T-cell (primary cell): ENCODE results near the gene AP1G2. TPM values are rescaled to one million over a fixed set of nuclear protein-coding genes. Genes with fewer than 3 reads are reported as not detected.
"Not testable (repeated sequence)": the region's sequence is repeated elsewhere in the genome, so short reads cannot be mapped to it uniquely, and the experiment has no call there.

Experiments
- ATAC-seq, 4 experiments: fragments of 200-7000 bp in 3 of 4; fragments of 150-1000 bp in 1 of 4; cut with Tn5 transposase; replicated peaks in 1 of 4; 1 replicate in 3 of 4; 2 replicates in 1 of 4; pipeline ENCODE4 v1.10.0; 2021; ENCODE audit warnings: moderate library complexity in 3 of 4, mild to moderate bottlenecking in 2 of 4, moderate number of reproducible peaks in 1 of 4
- CTCF ChIA-PET, 2 donors: fragments of 300-600 bp; sonication (Branson Sonifier 250); formaldehyde crosslinking; loops; one replicate each; lab custom pipeline; 2022; ENCODE audit warnings: antibody characterized with exemption in 2 of 2; lab: Charles Lee
- POLR2A ChIA-PET, 2 donors: fragments of 300-600 bp; sonication (Branson Sonifier 250); formaldehyde crosslinking; loops; one replicate each; lab custom pipeline; 2022; ENCODE audit warnings: antibody characterized with exemption in 2 of 2; lab: Charles Lee
- DNase-seq, 35 experiments: peaks; one replicate each; pipeline versions ENCODE4 v3.0.0 to v3.0.0-alpha.2; 2013 to 2023
- H3K27ac ChIP-seq: one replicate; pipeline ENCODE4 v1.5.1; 2013; ENCODE audit warnings: low read length
- H3K27me3 ChIP-seq, 2 experiments: replicated peaks in 1 of 2; 1 replicate in 1 of 2; 2 replicates in 1 of 2; pipeline versions ENCODE4 v1.6.1 to v1.7.0; 2013; ENCODE audit warnings: low read length in 1 of 2, mixed read lengths in 1 of 2; ENCODE audit not compliant: control insufficient read depth in 2 of 2, insufficient read depth in 2 of 2; ENCODE audit errors: extremely low read depth in 1 of 2
- H3K36me3 ChIP-seq, 2 donors: 1 replicate in 1 of 2; 2 replicates in 1 of 2; pipeline versions ENCODE4 v1.6.1 to v1.7.0; 2013; ENCODE audit warnings: low read length in 1 of 2; ENCODE audit not compliant: control insufficient read depth in 2 of 2, insufficient read depth in 1 of 2; ENCODE audit errors: extremely low read depth in 1 of 2
- H3K4me1 ChIP-seq, 2 experiments: 1 replicate in 1 of 2; 2 replicates in 1 of 2; pipeline versions ENCODE4 v1.6.1 to v1.7.0; 2013; ENCODE audit warnings: low read length in 2 of 2, mixed read lengths in 1 of 2; ENCODE audit not compliant: insufficient read depth in 2 of 2, control insufficient read depth in 1 of 2; ENCODE audit errors: extremely low read depth in 1 of 2
- H3K4me3 ChIP-seq, 2 donors: 1 replicate in 1 of 2; 2 replicates in 1 of 2; pipeline versions ENCODE4 v1.5.1 to v1.7.0; 2013; ENCODE audit warnings: mild to moderate bottlenecking in 2 of 2, low read length in 1 of 2, moderate library complexity in 1 of 2; ENCODE audit not compliant: control insufficient read depth in 1 of 2; ENCODE audit errors: extremely low read depth in 1 of 2
- H3K9me3 ChIP-seq: 2 replicates; pipeline ENCODE4 v1.7.0; 2013
- H3K27ac Mint-ChIP-seq, 2 donors: one replicate each; pipeline ENCODE4 v1.8.0; 2020 to 2021; ENCODE audit warnings: mild to moderate bottlenecking in 2 of 2, mixed read lengths in 2 of 2
- H3K27me3 Mint-ChIP-seq, 2 donors: one replicate each; pipeline ENCODE4 v1.8.0; 2021 to 2022; ENCODE audit warnings: mixed read lengths in 2 of 2
- H3K36me3 Mint-ChIP-seq: one replicate; pipeline ENCODE4 v1.8.0; 2021; ENCODE audit warnings: mixed read lengths
- H3K4me1 Mint-ChIP-seq, 3 donors: one replicate each; pipeline ENCODE4 v1.8.0; 2020 to 2022; ENCODE audit warnings: mixed read lengths in 3 of 3, mild to moderate bottlenecking in 1 of 3
- H3K4me3 Mint-ChIP-seq, 3 donors: one replicate each; pipeline ENCODE4 v1.8.0; 2020 to 2022; ENCODE audit warnings: mild to moderate bottlenecking in 3 of 3, mixed read lengths in 3 of 3, moderate library complexity in 3 of 3
- H3K9me3 Mint-ChIP-seq, 3 donors: one replicate each; pipeline ENCODE4 v1.8.0; 2020 to 2022; ENCODE audit warnings: mixed read lengths in 3 of 3
- WGBS: methylation state at CpG from one replicate; pipeline ENCODE4 v1.1.5; 2013; ENCODE audit warnings: missing lambda C conversion rate; ENCODE audit not compliant: insufficient coverage; 5-methylcytosine and 5-hydroxymethylcytosine counted together
- total RNA-seq, 35 experiments: library from RNA in 6 of 35; stranded (reverse) in 6 of 35; fragments of 120-200 nt in 1 of 35; gene quantifications; one replicate each; pipeline versions ENCODE4 v1.2.1 to v1.2.4 and lab custom pipeline; 2013 to 2026

The AP1G2 gene
- total RNA-seq, 5 donors from 2014 or later (not counting 1 experiment from before 2014, with no cell fraction given) = 321 to 526 (median 484) TPM

DNA sequence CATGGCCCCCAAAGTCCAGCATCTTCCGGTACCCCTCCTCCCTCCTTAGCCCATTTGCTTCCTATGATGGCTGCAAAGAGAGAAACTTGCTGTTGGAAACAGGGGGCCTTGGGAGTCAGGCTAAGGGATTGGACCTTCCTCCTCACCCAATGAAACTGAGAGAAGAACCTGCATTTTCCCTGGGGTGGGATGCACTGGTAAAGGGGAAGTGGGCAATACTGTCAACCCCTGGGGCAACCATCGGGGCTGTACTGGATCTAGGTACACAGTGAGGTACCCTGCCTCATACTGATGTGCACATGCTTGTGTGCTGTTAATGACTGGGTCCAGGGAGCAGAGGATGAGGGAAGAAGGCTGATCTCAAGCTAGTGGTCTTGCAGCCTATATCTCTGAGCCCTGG lies 22.0 kb upstream of the AP1G2 start:
- H3K27ac ChIP-seq = no peak overlapping the region
- H3K4me1 ChIP-seq = peaks cover 0 to 9% of the 10 kb centered on the region in 2 experiments
- no peak overlapping the region for H3K4me3 Mint-ChIP-seq
- no peak overlapping the region for H3K4me3 ChIP-seq
- H3K27ac Mint-ChIP-seq = no peak overlapping the region
- H3K36me3 ChIP-seq = no peaks in the 10 kb centered on the region
- ATAC-seq = no peak
- ChIA-PET POLR2A (no interaction called here), CTCF (interaction anchor here (0.6 to 1.9 kb wide), 13 partner anchors 10 to 655 kb away, joined by 3 to 16 read pairs (median 4); partner anchors contain the start of gene DHRS4 (in 1 of the 2))
- peaks cover 14 to 24% of the 10 kb centered on the region in 2 donors for H3K27me3 Mint-ChIP-seq
- H3K9me3 Mint-ChIP-seq = no peaks in the 10 kb centered on the region
- H3K27me3 ChIP-seq = peaks cover 0 to 9% of the 10 kb centered on the region in 2 experiments
- no peaks in the 10 kb centered on the region for H3K36me3 Mint-ChIP-seq
- 38% methylated on average over 1 of the region's 2 CpGs for WGBS
- no peaks in the 10 kb centered on the region for H3K9me3 ChIP-seq
- H3K4me1 Mint-ChIP-seq = peaks cover 6 to 10% (median 10%) of the 10 kb centered on the region in 3 donors
- no peak for DNase-seq

DNA sequence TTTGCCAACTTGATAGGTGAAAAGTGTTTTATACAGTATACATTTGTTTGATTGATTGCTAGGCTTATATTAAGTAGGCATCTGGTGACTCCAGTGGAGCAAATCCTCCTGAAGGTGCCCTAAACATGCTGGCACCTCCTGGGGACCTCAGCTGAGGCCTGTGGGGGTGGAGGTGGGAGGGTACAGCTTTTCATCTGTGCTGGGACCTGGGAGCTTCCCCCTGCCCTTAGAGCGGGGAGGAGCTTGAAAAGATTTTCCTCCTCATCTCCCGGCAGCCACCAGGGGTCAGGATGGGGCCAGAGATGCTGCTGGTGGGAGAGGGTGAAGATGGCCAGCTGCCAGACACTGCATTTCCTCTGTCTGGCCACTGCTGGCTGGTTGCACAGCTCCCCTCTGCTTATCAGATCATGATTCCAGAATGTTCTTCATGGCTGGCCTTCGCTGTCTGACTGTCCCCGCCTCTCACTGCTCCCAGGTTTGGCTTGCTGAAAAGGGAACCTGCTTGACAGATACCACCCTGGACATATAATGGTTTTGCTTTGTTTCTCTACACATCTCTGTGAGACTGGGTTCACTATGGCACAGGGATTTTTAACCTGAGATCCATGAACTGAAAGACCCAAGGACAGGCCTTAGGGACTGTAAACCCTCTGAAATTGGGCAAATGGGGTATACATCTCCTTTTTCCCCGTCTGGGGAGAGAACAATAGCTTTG lies 21.4 kb upstream of the AP1G2 start:
- Mint-ChIP-seq H3K27ac (peak overlapping the region in 1 of 2 donors; percentile 8), H3K4me3 (no peak overlapping the region), H3K27me3 (peaks cover 18 to 29% of the 10 kb centered on the region in 2 donors), H3K9me3 (no peaks in the 10 kb centered on the region), H3K4me1 (peaks cover 6 to 10% (median 10%) of the 10 kb centered on the region in 3 donors), H3K36me3 (no peaks in the 10 kb centered on the region)
- peaks cover 0 to 9% of the 10 kb centered on the region in 2 experiments for H3K27me3 ChIP-seq
- H3K27ac ChIP-seq = no peak overlapping the region
- no peaks in the 10 kb centered on the region for H3K36me3 ChIP-seq
- DNase-seq (peak; percentile 58 to 89 (median 75)), ATAC-seq (peak; percentile 96 to 99 (median 99))
- 0% methylated on average over 2 of the region's 5 CpGs for WGBS
- CTCF ChIA-PET = interaction anchor here (0.6 to 1.9 kb wide), 15 partner anchors 10 to 656 kb away, joined by 3 to 16 read pairs (median 4); partner anchors contain the start of gene DHRS4 (in 1 of the 2)
- peaks cover 0 to 9% of the 10 kb centered on the region in 2 experiments for H3K4me1 ChIP-seq
- no peak overlapping the region for H3K4me3 ChIP-seq
- POLR2A ChIA-PET = no interaction called here
- H3K9me3 ChIP-seq = no peaks in the 10 kb centered on the region

DNA sequence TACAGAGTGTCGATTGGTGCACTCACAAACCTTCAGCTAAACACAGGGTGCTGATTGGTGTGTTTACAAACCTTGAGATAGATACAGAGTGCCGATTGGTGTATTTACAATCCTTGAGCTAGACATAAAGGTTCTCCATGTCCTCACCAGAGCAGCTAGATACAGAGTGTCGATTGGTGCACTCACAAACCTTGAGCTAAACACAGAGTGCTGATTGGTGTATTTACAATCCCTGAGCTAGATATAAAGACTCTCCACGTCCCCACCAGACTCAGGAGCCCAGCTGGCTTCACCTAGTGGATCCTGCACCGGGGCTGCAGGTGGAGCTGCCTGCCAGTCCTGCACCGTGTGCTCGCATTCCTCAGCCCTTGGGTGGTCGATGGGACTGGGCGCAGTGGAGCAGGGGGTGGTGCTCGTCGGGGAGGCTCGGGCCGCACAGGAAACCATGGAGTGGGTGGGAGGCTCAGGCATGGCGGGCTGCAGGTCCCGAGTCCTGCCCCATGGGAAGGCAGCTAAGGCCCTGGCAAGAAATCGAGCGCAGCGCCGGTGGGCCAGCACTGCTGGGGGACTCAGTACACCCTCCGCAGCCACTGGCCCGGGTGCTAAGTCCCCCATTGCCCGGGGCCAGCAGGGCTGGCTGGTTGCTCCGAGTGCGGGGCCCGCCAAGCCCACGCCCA lies 17.1 kb upstream of the AP1G2 start:
- H3K27ac ChIP-seq, H3K9me3 Mint-ChIP-seq, POLR2A ChIA-PET, DNase-seq, H3K9me3 ChIP-seq, H3K4me3 Mint-ChIP-seq, H3K4me3 ChIP-seq, H3K36me3 Mint-ChIP-seq, H3K27ac Mint-ChIP-seq, H3K4me1 ChIP-seq, ATAC-seq, H3K36me3 ChIP-seq: not testable (repeated sequence)
- peaks cover 4 to 20% of the 10 kb centered on the region in 2 experiments for H3K27me3 ChIP-seq
- peaks cover 6 to 10% (median 10%) of the 10 kb centered on the region in 3 donors for H3K4me1 Mint-ChIP-seq
- 88% methylated on average over 18 of the region's 26 CpGs for WGBS
- H3K27me3 Mint-ChIP-seq = peaks cover 36 to 47% of the 10 kb centered on the region in 2 donors
- CTCF ChIA-PET = interaction anchor here in 1 of 2 donors (0.6 kb wide), 1 partner anchor 1517 kb away, joined by 3 read pairs; no protein-coding TSS in a partner anchor

DNA sequence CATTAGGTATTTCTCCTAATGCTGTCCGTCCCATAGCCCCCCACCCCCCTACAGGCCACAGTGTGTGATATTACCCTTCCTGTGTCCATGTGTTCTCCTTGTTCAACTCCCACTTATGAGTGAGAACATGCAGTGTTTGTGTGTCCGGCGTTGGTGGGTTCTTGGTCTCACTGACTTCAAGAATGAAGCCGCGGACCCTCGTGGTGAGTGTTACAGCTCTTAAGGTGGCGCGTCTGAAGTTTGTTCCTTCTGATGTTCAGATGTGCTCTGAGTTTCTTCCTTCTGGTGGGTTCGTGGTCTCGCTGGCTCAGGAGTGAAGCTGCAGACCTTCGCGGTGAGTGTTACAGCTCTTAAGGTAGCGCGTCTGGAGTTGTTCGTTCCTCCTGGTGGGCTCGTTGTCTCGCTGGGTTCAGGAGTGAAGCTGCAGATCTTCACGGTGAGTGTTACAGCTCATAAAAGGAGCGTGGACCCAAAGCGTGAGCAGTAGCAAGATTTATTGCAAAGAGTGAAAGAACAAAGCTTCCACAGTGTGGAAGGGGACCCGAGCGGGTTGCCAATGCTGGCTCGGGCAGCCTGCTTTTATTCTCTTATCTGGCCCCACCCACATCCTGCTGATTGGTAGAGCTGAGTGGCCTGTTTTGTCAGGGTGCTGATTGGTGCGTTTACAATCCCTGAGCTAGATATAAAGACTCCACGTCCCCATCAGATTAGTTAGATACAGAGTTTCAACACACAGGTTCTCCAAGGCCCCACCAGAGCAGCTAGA lies 16.4 kb upstream of the AP1G2 start:
- H3K4me1 ChIP-seq, H3K9me3 ChIP-seq, H3K27ac Mint-ChIP-seq, H3K4me3 Mint-ChIP-seq, H3K36me3 Mint-ChIP-seq, H3K4me3 ChIP-seq, H3K36me3 ChIP-seq, H3K27ac ChIP-seq, H3K4me1 Mint-ChIP-seq, DNase-seq, ATAC-seq, H3K9me3 Mint-ChIP-seq, POLR2A ChIA-PET, CTCF ChIA-PET: not testable (repeated sequence)
- H3K27me3 ChIP-seq = peaks cover 6 to 26% of the 10 kb centered on the region in 2 experiments
- H3K27me3 Mint-ChIP-seq = peaks cover 41 to 51% of the 10 kb centered on the region in 2 donors
- WGBS = 66% methylated on average over 8 of the region's 25 CpGs

DNA sequence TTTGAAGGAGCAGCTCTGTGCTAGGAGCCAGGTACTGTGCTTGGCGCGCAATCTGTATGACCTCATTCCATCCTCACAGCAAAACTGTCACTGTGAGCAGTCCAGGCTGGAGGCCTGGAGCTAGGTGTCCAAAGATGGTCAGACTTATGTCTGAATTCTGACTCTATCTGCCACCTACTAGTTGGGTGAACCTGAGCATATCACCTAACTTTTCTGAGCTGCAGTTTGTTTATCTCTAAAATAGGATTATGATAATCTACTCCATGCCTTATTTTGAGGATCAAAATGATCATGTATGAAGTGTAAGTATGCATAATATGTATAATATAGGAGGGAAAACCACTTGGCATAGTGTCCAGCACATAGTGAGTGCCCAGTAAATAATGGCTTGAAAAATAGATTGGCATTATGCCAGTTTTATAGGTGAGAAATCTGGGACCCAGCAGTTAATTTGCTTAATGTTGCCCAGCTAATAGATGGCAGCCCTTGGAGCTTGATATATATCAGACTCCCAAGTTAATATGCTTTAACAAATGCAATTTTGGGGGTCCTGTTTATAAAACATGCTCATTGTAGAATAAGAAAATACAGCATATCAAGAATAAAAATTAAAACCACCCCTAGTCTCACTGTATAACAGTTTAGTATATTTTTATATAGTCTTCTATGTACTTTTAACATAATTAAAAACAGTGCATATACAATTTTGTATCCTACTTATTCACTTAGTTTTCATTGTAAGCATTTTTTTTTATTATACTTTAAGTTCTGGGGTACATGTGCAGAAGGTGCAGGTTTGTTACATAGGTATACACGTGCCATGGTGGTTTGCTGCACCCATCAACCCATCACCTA lies 15.5 kb upstream of the AP1G2 start:
- H3K4me1 ChIP-seq = peaks cover 0 to 4% of the 10 kb centered on the region in 2 experiments
- Mint-ChIP-seq H3K4me3 (no peak overlapping the region), H3K4me1 (peaks cover 3 to 10% (median 10%) of the 10 kb centered on the region in 3 donors), H3K27me3 (peaks cover 44 to 53% of the 10 kb centered on the region in 2 donors), H3K27ac (no peak overlapping the region), H3K9me3 (no peaks in the 10 kb centered on the region), H3K36me3 (no peaks in the 10 kb centered on the region)
- no CpG with 5 or more reads among the region's 3 CpGs for WGBS
- no peak for DNase-seq
- H3K27me3 ChIP-seq = peaks cover 6 to 32% of the 10 kb centered on the region in 2 experiments
- H3K4me3 ChIP-seq = no peak overlapping the region
- ChIA-PET POLR2A (no interaction called here), CTCF (no interaction called here)
- ATAC-seq = no peak
- H3K9me3 ChIP-seq = no peaks in the 10 kb centered on the region
- no peak overlapping the region for H3K27ac ChIP-seq
- H3K36me3 ChIP-seq = no peaks in the 10 kb centered on the region
